GM12878 (cell line): ENCODE results near the gene ILF2. TPM values are rescaled to one million over a fixed set of nuclear protein-coding genes. Genes with fewer than 3 reads are reported as not detected.

Experiments used
- ATAC-seq: fragments of 200-7000 bp; cut with Tn5 transposase; 3 replicates; pipeline ENCODE4 v1.9.1; 2020; ENCODE audit warnings: mild to moderate bottlenecking, moderate library complexity
- BruUV-seq: library from RNA; stranded (reverse); fragments of 400-500 nt; replicated peaks from 2 replicates; lab custom pipeline; 2021; lab: Mats Ljungman, UMichigan
- CTCF ChIA-PET: fragments of 300-600 bp; sonication (Branson Sonifier 250); formaldehyde crosslinking; extraction: SDS; loops from one replicate; lab custom pipeline; 2021; ENCODE audit warnings: inconsistent platforms; lab: Yijun Ruan, JAX
- POLR2A ChIA-PET: fragments of 350-600 bp; formaldehyde crosslinking; extraction: SDS; loops from one replicate; lab custom pipeline; 2021; ENCODE audit warnings: inconsistent platforms; lab: Charles Lee
- RAD21 ChIA-PET: fragments of 300-600 bp; sonication (Branson Sonifier 250); formaldehyde crosslinking; loops from one replicate; lab custom pipeline; 2023; ENCODE audit warnings: antibody characterized with exemption; ENCODE audit not compliant: unreplicated experiment; lab: Charles Lee
- SMC1A ChIA-PET: fragments of 300-600 bp; sonication (Branson Sonifier 250); formaldehyde crosslinking; loops from one replicate; lab custom pipeline; 2023; ENCODE audit not compliant: unreplicated experiment, uncharacterized antibody; lab: Charles Lee
- DNase-seq: peaks from one replicate; pipeline ENCODE4 v3.0.0-alpha.2; 2011; ENCODE audit warnings: low read depth, low spot score
- FAIRE-seq: peaks from 3 replicates; lab custom pipeline; 2011; peaks lifted over from hg19 to GRCh38; lab: Jason Lieb, UNC
- H2AFZ ChIP-seq: 2 replicates; pipeline ENCODE4 v1.6.0; 2011; ENCODE audit warnings: low read depth, low read length, control low read depth; ENCODE audit not compliant: control insufficient read depth
- H3K27ac ChIP-seq: 2 replicates; pipeline ENCODE4 v1.5.1; 2011; ENCODE audit warnings: control low read depth; ENCODE audit not compliant: control insufficient read depth, insufficient read depth
- H3K27me3 ChIP-seq, 2 experiments: replicated peaks in 1 of 2; 2 replicates each; pipeline versions ENCODE4 v1.6.0 to v1.6.1; 2011; ENCODE audit warnings: low read length in 1 of 2; ENCODE audit not compliant: control insufficient read depth in 2 of 2, insufficient read depth in 2 of 2
- H3K36me3 ChIP-seq, 2 experiments: 2 replicates each; pipeline ENCODE4 v1.5.1; 2011; ENCODE audit warnings: low read length in 1 of 2; ENCODE audit not compliant: control insufficient read depth in 2 of 2, insufficient read depth in 2 of 2
- H3K4me1 ChIP-seq: 2 replicates; pipeline ENCODE4 v1.6.1; 2011; ENCODE audit warnings: mild to moderate bottlenecking, low read length, moderate library complexity, mixed read lengths; ENCODE audit not compliant: control insufficient read depth, insufficient read depth
- H3K4me2 ChIP-seq: 2 replicates; pipeline ENCODE4 v1.6.0; 2011; ENCODE audit warnings: control low read depth; ENCODE audit not compliant: control insufficient read depth, insufficient read depth
- H3K4me3 ChIP-seq: fragments of 200-600 bp; sonication (generic); 2 replicates; pipeline ENCODE4 v1.5.1; 2016
- H3K79me2 ChIP-seq: 2 replicates; pipeline ENCODE4 v1.6.0; 2011; ENCODE audit warnings: low read length; ENCODE audit not compliant: control insufficient read depth, insufficient read depth
- H3K9ac ChIP-seq: 2 replicates; pipeline ENCODE4 v1.8.0; 2011; ENCODE audit warnings: low read length, control low read depth, mixed read lengths; ENCODE audit not compliant: control insufficient read depth, insufficient read depth
- H3K9me3 ChIP-seq: replicated peaks from 3 replicates; pipeline ENCODE4 v1.5.1; 2011; ENCODE audit warnings: mild to moderate bottlenecking, low read length; ENCODE audit not compliant: control insufficient read depth, insufficient read depth
- H4K20me1 ChIP-seq: 2 replicates; pipeline ENCODE4 v1.6.0; 2011; ENCODE audit not compliant: control insufficient read depth, insufficient read depth
- CHD1 ChIP-seq: IDR thresholded peaks from 2 replicates; pipeline ENCODE4 v1.6.1; 2012; ENCODE audit warnings: low read depth, low read length, improper control_type of control experiment
- FOXM1 ChIP-seq: IDR thresholded peaks from 2 replicates; pipeline ENCODE4 v1.6.1; 2012; ENCODE audit warnings: low read depth, mild to moderate bottlenecking, inconsistent platforms, low read length, moderate library complexity
- MTA3 ChIP-seq: IDR thresholded peaks from 2 replicates; pipeline ENCODE4 v1.6.1; 2012; ENCODE audit warnings: low read length, inconsistent platforms, borderline replicate concordance
- PML ChIP-seq: IDR thresholded peaks from 2 replicates; pipeline ENCODE4 v1.6.1; 2012; ENCODE audit warnings: low read length, inconsistent platforms
- TBL1XR1 ChIP-seq: IDR thresholded peaks from 2 replicates; pipeline ENCODE4 v1.6.1; 2012; ENCODE audit warnings: low read depth, low read length, improper control_type of control experiment
- ZNF217 ChIP-seq: fragments of 450-650 bp; IDR thresholded peaks from 2 replicates; pipeline ENCODE4 v1.6.1; 2017; ENCODE audit warnings: antibody characterized with exemption, mild to moderate bottlenecking
- WGBS: methylation state at CpG from one replicate; pipeline ENCODE4 v1.1.6; 2016; ENCODE audit warnings: low lambda C conversion rate; ENCODE audit not compliant: insufficient replicate concordance, insufficient coverage; ENCODE audit errors: missing lambda C conversion rate; 5-methylcytosine and 5-hydroxymethylcytosine counted together
- in situ Hi-C: fragments of 300-500 bp; cut with MboI; formaldehyde crosslinking; loops from 9 replicates; pipeline ENCODE4 v1.14.3; 2018; ENCODE audit warnings: mixed read lengths
- intact Hi-C: fragments of 100-400 bp; cut with micrococcal nuclease; formaldehyde crosslinking; loops from one replicate; pipeline ENCODE4 v1.14.2; 2022; ENCODE audit not compliant: unreplicated experiment
- polyA plus RNA-seq, 11 experiments: library from polyadenylated mRNA; depleted of rRNA in 4 of 11; unstranded in 6 of 11; stranded (reverse) in 5 of 11; fragments of >200 nt; fragmentation: Nextera tagmentation in 4 of 11; fragmentation: Illumina TruSeq in 1 of 11; extraction: Ambion mirVana in 4 of 11; extraction: Trizol in 1 of 11; gene quantifications; 1 replicate in 1 of 11; 2 replicates in 10 of 11; pipeline versions ENCODE4 v1.2.1 to v1.2.3, GENCODE V29; 2011 to 2016; ENCODE audit warnings: inconsistent platforms in 2 of 11, missing spikeins in 2 of 11, low read depth in 1 of 11
- total RNA-seq, 4 experiments: library from RNA; depleted of rRNA in 3 of 4; stranded (reverse); fragments of >200 nt in 3 of 4; fragmentation: Illumina TruSeq in 1 of 4; extraction: Trizol in 1 of 4; gene quantifications; 2 replicates each; pipeline versions ENCODE4 v1.2.1 to v1.2.3, GENCODE V29; 2013 to 2021

The ILF2 gene
- total and polyA plus RNA-seq, 10 of the 15 experiments (the other 5 are each of a cell fraction or from before 2014, with no cell fraction given) = 261 to 520 (median 449) TPM

GRCh38 chr1:153616917-153617311 is 53.9 kb downstream of the ILF2 start:
- Histone ChIP-seq H3K4me2 (no peak overlapping the region), H3K4me1 (peaks cover 14% of the 10 kb centered on the region), H3K27me3 (no peaks in the 10 kb centered on the region), H3K27ac (no peak overlapping the region), H3K9me3 (no peaks in the 10 kb centered on the region), H3K79me2 (no peaks in the 10 kb centered on the region), H2AFZ (peak overlapping the region; percentile 48), H3K4me3 (no peak overlapping the region), H4K20me1 (no peaks in the 10 kb centered on the region), H3K9ac (no peak overlapping the region), H3K36me3 (no peaks in the 10 kb centered on the region)
- no TSS peak for BruUV-seq
- CTCF ChIA-PET = interaction anchor here (1.0 to 7.8 kb wide), 11 partner anchors 11 to 106 kb away, joined by 3 to 106 read pairs (median 11); partner anchors contain the start of genes CHTOP, S100A1, S100A13 and S100A6
- in situ Hi-C loops = no loop called here
- RAD21 ChIA-PET = interaction anchor here (1.0 to 6.2 kb wide), 7 partner anchors 10 to 85 kb away, joined by 4 to 60 read pairs (median 9); partner anchors contain the start of genes CHTOP and S100A13
- ATAC-seq (no peak), FAIRE-seq (peak; percentile 27), DNase-seq (no peak)
- POLR2A ChIA-PET = interaction anchor here (1.3 kb wide), 1 partner anchor 17 kb away, joined by 5 read pairs; the partner anchor contains the start of gene CHTOP
- SMC1A ChIA-PET = interaction anchor here (0.7 to 5.0 kb wide), 8 partner anchors 10 to 106 kb away, joined by 3 to 36 read pairs (median 6); partner anchors contain the start of gene S100A1
- no peak for TF ChIP-seq FOXM1
- TF ChIP-seq CHD1 = no peak
- no peak for TF ChIP-seq PML
- no peak for TF ChIP-seq ZNF217
- no peak for TF ChIP-seq MTA3
- TF ChIP-seq TBL1XR1 = no peak
- intact Hi-C loops = loop anchor here (1.0 to 2.0 kb wide), 2 partner anchors 45 to 106 kb away; no protein-coding TSS in a partner anchor
- WGBS = 70% methylated on average over 5 of the region's 5 CpGs
